Testis (tissue), 3 donors: ENCODE results near the gene PRKG1. TPM values are rescaled to one million over a fixed set of nuclear protein-coding genes. Genes with fewer than 3 reads are reported as not detected.

Source experiments
- DNase-seq: peaks from one replicate; pipeline ENCODE4 v3.0.0-alpha.2; 2019
- H3K27ac ChIP-seq, 2 donors: fragments of 200-600 bp; sonication (generic); one replicate each; pipeline ENCODE4 v1.5.1; 2019
- H3K27me3 ChIP-seq: fragments of 200-600 bp; sonication (generic); one replicate; pipeline ENCODE4 v1.5.1; 2019
- H3K36me3 ChIP-seq: fragments of 200-600 bp; sonication (generic); one replicate; pipeline ENCODE4 v1.5.1; 2017; ENCODE audit warnings: low read depth; ENCODE audit errors: missing control alignments
- H3K4me1 ChIP-seq: fragments of 200-600 bp; sonication (generic); one replicate; pipeline ENCODE4 v1.5.1; 2019
- H3K4me3 ChIP-seq, 2 donors: fragments of 200-600 bp; sonication (generic); one replicate each; pipeline ENCODE4 v1.5.1; 2017 to 2019
- H3K9me3 ChIP-seq: fragments of 200-600 bp; sonication (generic); one replicate; pipeline ENCODE4 v1.5.1; 2017
- CTCF ChIP-seq, 3 experiments: fragments of 450-650 bp in 2 of 3; fragments of 200-600 bp in 1 of 3; sonication (generic) in 1 of 3; IDR thresholded peaks; one replicate each; pipeline ENCODE4 v1.5.1; 2016 to 2019; ENCODE audit warnings: antibody characterized with exemption in 3 of 3, mild to moderate bottlenecking in 2 of 3, moderate library complexity in 1 of 3
- POLR2A ChIP-seq: fragments of 450-650 bp; IDR thresholded peaks from one replicate; pipeline ENCODE4 v1.6.1; 2017; ENCODE audit warnings: antibody characterized with exemption, mild to moderate bottlenecking, moderate library complexity
- WGBS, 2 donors: methylation state at CpG; one replicate each; pipeline ENCODE4 v1.1.5; 2018; 5-methylcytosine and 5-hydroxymethylcytosine counted together
- intact Hi-C: fragments of 100-400 bp; cut with DNase I; formaldehyde crosslinking; loops from one replicate; pipeline ENCODE4 v1.15.1; 2023; ENCODE audit warnings: low total_unique reads
- polyA plus RNA-seq: library from polyadenylated mRNA; stranded (reverse); fragments of 350-450 nt; fragmentation: Illumina TruSeq; extraction: RNeasy Lipid Tissue Mini Kit (QIAGEN cat#74804); gene quantifications from one replicate; pipeline ENCODE4 v1.2.3, GENCODE V29; 2014; ENCODE audit warnings: low read depth, low replicate concordance; ENCODE audit not compliant: insufficient read depth
- total RNA-seq, 2 donors: library from RNA; depleted of rRNA; stranded (reverse); fragments of >200 nt; gene quantifications; one replicate each; pipeline ENCODE4 v1.2.3, GENCODE V29; 2016

PRKG1 gene
- total and polyA plus RNA-seq, 3 donors from 2014 or later: 6.3 to 15.3 (median 12.5) TPM

GRCh38 chr10:51640120-51640819, 566.0 kb downstream of the PRKG1 start:
- 58 to 79% methylated on average over 3 of the region's 3 CpGs for WGBS, 2 donors
- H3K36me3 ChIP-seq: no peaks in the 10 kb centered on the region
- no peak overlapping the region for H3K4me3 ChIP-seq
- H3K9me3 ChIP-seq: no peaks in the 10 kb centered on the region
- no peak for DNase-seq
- TF ChIP-seq POLR2A: no peak
- TF ChIP-seq CTCF (IDR thresholded peaks at IDR 0.05): no peak
- H3K27me3 ChIP-seq: no peaks in the 10 kb centered on the region
- no peaks in the 10 kb centered on the region for H3K4me1 ChIP-seq
- intact Hi-C loops: no loop called here
- H3K27ac ChIP-seq: no peak overlapping the region

GRCh38 chr10:51642581-51642980, 568.3 kb downstream of the PRKG1 start:
- H3K4me3 ChIP-seq: no peak overlapping the region
- intact Hi-C loops: no loop called here
- H3K36me3 ChIP-seq: no peaks in the 10 kb centered on the region
- H3K27me3 ChIP-seq: no peaks in the 10 kb centered on the region
- WGBS, 2 donors: 48 to 69% methylated on average over 4 of the region's 4 CpGs
- no peak overlapping the region for H3K27ac ChIP-seq
- no peaks in the 10 kb centered on the region for H3K9me3 ChIP-seq
- no peak for TF ChIP-seq POLR2A
- TF ChIP-seq CTCF (IDR thresholded peaks at IDR 0.05): no peak
- H3K4me1 ChIP-seq: no peaks in the 10 kb centered on the region
- no peak for DNase-seq

GRCh38 chr10:51643734-51644133, 569.4 kb downstream of the PRKG1 start:
- intact Hi-C loops: no loop called here
- Histone ChIP-seq H3K36me3 (no peaks in the 10 kb centered on the region), H3K27ac (no peak overlapping the region), H3K4me1 (no peaks in the 10 kb centered on the region), H3K9me3 (no peaks in the 10 kb centered on the region), H3K4me3 (no peak overlapping the region), H3K27me3 (no peaks in the 10 kb centered on the region)
- DNase-seq: no peak
- TF ChIP-seq POLR2A (no peak), CTCF (IDR thresholded peaks at IDR 0.05) (no peak)
- WGBS, 2 donors: 85 to 89% methylated on average over 3 of the region's 3 CpGs

- intact Hi-C loops: no loop called here
- DNase-seq: no peak
- H3K9me3 ChIP-seq: no peaks in the 10 kb centered on the region
- no peaks in the 10 kb centered on the region for H3K27me3 ChIP-seq
- H3K4me1 ChIP-seq: no peaks in the 10 kb centered on the region
- H3K4me3 ChIP-seq: no peak overlapping the region
- H3K36me3 ChIP-seq: no peaks in the 10 kb centered on the region
- TF ChIP-seq CTCF (IDR thresholded peaks at IDR 0.05) (no peak), POLR2A (no peak)
- 94 to 99% methylated on average over 3 of the region's 3 CpGs for WGBS, 2 donors
- H3K27ac ChIP-seq: no peak overlapping the region
Observed at GRCh38 chr10:51649064-51649463, 574.8 kb downstream of the PRKG1 start.

- TF ChIP-seq POLR2A (no peak), CTCF (IDR thresholded peaks at IDR 0.05) (no peak)
- no peaks in the 10 kb centered on the region for H3K27me3 ChIP-seq
- H3K27ac ChIP-seq: no peak overlapping the region
- intact Hi-C loops: no loop called here
- no peaks in the 10 kb centered on the region for H3K36me3 ChIP-seq
- no peak for DNase-seq
- H3K4me3 ChIP-seq: no peak overlapping the region
- H3K4me1 ChIP-seq: no peaks in the 10 kb centered on the region
- WGBS, 2 donors: 78 to 100% methylated on average over 1 of the region's 1 CpG
- H3K9me3 ChIP-seq: no peaks in the 10 kb centered on the region
Observed at GRCh38 chr10:51651063-51651462, 576.8 kb downstream of the PRKG1 start.
